GM23338 (cell line): ENCODE results near the gene KIF27.
"Not testable (repeated sequence)": the region's sequence is repeated elsewhere in the genome, so short reads cannot be mapped to it uniquely, and the experiment has no call there.

Experiments
- CREB1 ChIP-seq: fragments of 250-450 bp; sonication (Bioruptor Pico); IDR thresholded peaks from 2 replicates; pipeline ENCODE4 v1.5.0; 2020; ENCODE audit warnings: low read depth, mild to moderate bottlenecking, moderate library complexity
- CTCF ChIP-seq, 2 experiments: fragments of 200-600 bp in 1 of 2; sonication (generic) in 1 of 2; conservative IDR thresholded peaks; 2 replicates each; pipeline versions ENCODE4 v1.5.1 to v1.6.1; 2016 to 2017; ENCODE audit warnings: antibody characterized with exemption in 2 of 2, low read depth in 2 of 2, mild to moderate bottlenecking in 2 of 2, moderate library complexity in 1 of 2
- ETS1 ChIP-seq: IDR thresholded peaks from 2 replicates; pipeline ENCODE4 v1.6.1; 2016; ENCODE audit warnings: antibody characterized with exemption
- EZH2 ChIP-seq: fragments of 200-600 bp; sonication (generic); IDR thresholded peaks from one replicate; pipeline ENCODE4 v1.8.0; 2017; ENCODE audit warnings: antibody characterized with exemption, mild to moderate bottlenecking, low read depth; ENCODE audit not compliant: unreplicated experiment
- EZH2phosphoT487 ChIP-seq: fragments of 200-600 bp; sonication (generic); IDR thresholded peaks from one replicate; pipeline ENCODE4 v1.8.1; 2018; ENCODE audit warnings: antibody characterized with exemption; ENCODE audit not compliant: unreplicated experiment
- POLR2AphosphoS5 ChIP-seq: IDR thresholded peaks from 2 replicates; pipeline ENCODE4 v1.6.1; 2016; ENCODE audit warnings: antibody characterized with exemption, low read depth
- REST ChIP-seq: IDR thresholded peaks from one replicate; pipeline ENCODE4 v1.6.1; 2018; ENCODE audit warnings: antibody characterized with exemption; ENCODE audit not compliant: unreplicated experiment

- not testable (repeated sequence) for TF ChIP-seq CTCF (conservative IDR thresholded peaks at IDR 0.05; ENCODE audit: low read depth in 2 of 2); POLR2AphosphoS5; REST; EZH2; EZH2phosphoT487; CREB1 (CRISPR knock-in tag); ETS1
Measured at GRCh38 chr9:83849895-83850294, 71.3 kb downstream of the KIF27 start.
